HG03439 (cell line): ENCODE measurements around the gene ANKFN1.

ENCODE experiments used
- ATAC-seq: cut with Tn5 transposase; IDR thresholded peaks from one replicate; pipeline ENCODE4 v1.9.1; 2021; ENCODE audit warnings: mild to moderate bottlenecking, moderate library complexity; ENCODE audit not compliant: unreplicated experiment

ANKFN1 gene

GRCh38 chr17:56434610-56435009 lies 281.3 kb downstream of the ANKFN1 start:
- no peak for ATAC-seq

GRCh38 chr17:56436142-56436541 lies 282.9 kb downstream of the ANKFN1 start:
- ATAC-seq = no peak

GRCh38 chr17:56440419-56440818 lies 287.1 kb downstream of the ANKFN1 start:
- no peak for ATAC-seq

- ATAC-seq = no peak
Observed at GRCh38 chr17:56441308-56441707, 288.0 kb downstream of the ANKFN1 start.

- no peak for ATAC-seq
Observed at GRCh38 chr17:56445692-56446411, 292.6 kb downstream of the ANKFN1 start.

- no peak for ATAC-seq
Observed at GRCh38 chr17:56447171-56447570, 293.9 kb downstream of the ANKFN1 start.

- no peak for ATAC-seq
Observed at GRCh38 chr17:56448371-56448770, 295.1 kb downstream of the ANKFN1 start.

- no peak for ATAC-seq
Observed at GRCh38 chr17:56449176-56449575, 295.9 kb downstream of the ANKFN1 start.

- ATAC-seq = no peak
Observed at GRCh38 chr17:56451629-56452028, 298.4 kb downstream of the ANKFN1 start.

GRCh38 chr17:56452461-56452860 lies 299.2 kb downstream of the ANKFN1 start:
- ATAC-seq = no peak

- no peak for ATAC-seq
Observed at GRCh38 chr17:56457501-56457900, 304.2 kb downstream of the ANKFN1 start.

GRCh38 chr17:56465886-56466285 lies 312.6 kb downstream of the ANKFN1 start:
- ATAC-seq = no peak

- no peak for ATAC-seq
Observed at GRCh38 chr17:56468840-56469239, 315.6 kb downstream of the ANKFN1 start.

- ATAC-seq = no peak
Observed at GRCh38 chr17:56471696-56472095, 318.4 kb downstream of the ANKFN1 start.

- ATAC-seq = no peak
Observed at GRCh38 chr17:56475116-56475515, 321.8 kb downstream of the ANKFN1 start.

- ATAC-seq = no peak
Observed at GRCh38 chr17:56478836-56479447, 325.7 kb downstream of the ANKFN1 start.

- ATAC-seq = no peak
Observed at GRCh38 chr17:56480501-56480900, 327.2 kb downstream of the ANKFN1 start.

GRCh38 chr17:56481659-56482058 lies 328.4 kb downstream of the ANKFN1 start:
- no peak for ATAC-seq

GRCh38 chr17:56482229-56482628 lies 329.0 kb downstream of the ANKFN1 start:
- no peak for ATAC-seq

GRCh38 chr17:56486732-56487131 lies 333.5 kb downstream of the ANKFN1 start:
- no peak for ATAC-seq

GRCh38 chr17:56488800-56489199 lies 335.5 kb downstream of the ANKFN1 start:
- no peak for ATAC-seq

- ATAC-seq = no peak
Observed at GRCh38 chr17:56489980-56490379, 336.7 kb downstream of the ANKFN1 start.

- no peak for ATAC-seq
Observed at GRCh38 chr17:56495556-56495955, 342.3 kb downstream of the ANKFN1 start.
